HepG2 (cell line): Measurements from ENCODE around the gene CENPE. TPM values are rescaled to one million over a fixed set of nuclear protein-coding genes. Genes with fewer than 3 reads are reported as not detected.

Experiments
- ADNP ChIP-seq: sonication (generic); formaldehyde crosslinking; IDR thresholded peaks from 2 replicates; pipeline ENCODE4 v1.4.0; 2020; ENCODE audit warnings: missing genetic modification reagents
- CAMTA2 ChIP-seq: sonication (generic); formaldehyde crosslinking; IDR thresholded peaks from 2 replicates; pipeline ENCODE4 v1.4.0; 2020; ENCODE audit warnings: mild to moderate bottlenecking, missing genetic modification reagents, borderline replicate concordance
- MYPOP ChIP-seq: sonication (generic); formaldehyde crosslinking; IDR thresholded peaks from 2 replicates; pipeline ENCODE4 v1.8.1; 2023; ENCODE audit warnings: mild to moderate bottlenecking, moderate library complexity, missing genetic modification reagents
- NFKB2 ChIP-seq: sonication (generic); formaldehyde crosslinking; IDR thresholded peaks from 2 replicates; pipeline ENCODE4 v1.4.0; 2020; ENCODE audit warnings: missing genetic modification reagents, borderline replicate concordance
- RCOR2 ChIP-seq: IDR thresholded peaks from 2 replicates; pipeline ENCODE4 v1.6.1; 2016; ENCODE audit warnings: missing biosample characterization, missing genetic modification reagents
- RFXANK ChIP-seq: IDR thresholded peaks from 2 replicates; pipeline ENCODE4 v1.6.1; 2016
- UBTF ChIP-seq: sonication (generic); formaldehyde crosslinking; IDR thresholded peaks from 2 replicates; pipeline ENCODE4 v1.4.0; 2020; ENCODE audit warnings: mild to moderate bottlenecking, missing genetic modification reagents
- ZFP36L1 ChIP-seq: sonication (generic); formaldehyde crosslinking; IDR thresholded peaks from 2 replicates; pipeline ENCODE4 v1.8.0; 2022; ENCODE audit warnings: mild to moderate bottlenecking, missing genetic modification reagents, moderate library complexity
- ZMYM2 ChIP-seq: sonication (generic); formaldehyde crosslinking; IDR thresholded peaks from 2 replicates; pipeline ENCODE4 v1.8.0; 2022; ENCODE audit warnings: mild to moderate bottlenecking, missing genetic modification reagents
- ZNF234 ChIP-seq: sonication (generic); formaldehyde crosslinking; conservative IDR thresholded peaks from 2 replicates; pipeline ENCODE4 v1.5.1; 2020; ENCODE audit warnings: mild to moderate bottlenecking, missing genetic modification reagents
- ZNF484 ChIP-seq: sonication (generic); formaldehyde crosslinking; IDR thresholded peaks from 2 replicates; pipeline ENCODE4 v1.5.1; 2020; ENCODE audit warnings: mild to moderate bottlenecking, low read depth, missing genetic modification reagents, borderline replicate concordance
- ZNF580 ChIP-seq: IDR thresholded peaks from 2 replicates; pipeline ENCODE4 v1.6.1; 2016; ENCODE audit warnings: low read depth, borderline replicate concordance
- ZSCAN5A ChIP-seq: sonication (generic); formaldehyde crosslinking; IDR thresholded peaks from 2 replicates; pipeline ENCODE4 v1.8.0; 2022; ENCODE audit warnings: mild to moderate bottlenecking, missing genetic modification reagents, borderline replicate concordance
- ZUFSP ChIP-seq: sonication (generic); formaldehyde crosslinking; IDR thresholded peaks from 2 replicates; pipeline ENCODE4 v1.9.0; 2021; ENCODE audit warnings: missing genetic modification reagents, mild to moderate bottlenecking, borderline replicate concordance
- polyA plus RNA-seq, 8 experiments: library from polyadenylated mRNA; depleted of rRNA in 3 of 8; stranded (reverse) in 7 of 8; unstranded in 1 of 8; fragments of >200 nt; fragmentation: Illumina TruSeq in 4 of 8; extraction: Trizol in 4 of 8; gene quantifications; 2 replicates each; pipeline versions ENCODE4 v1.2.1 to v1.2.3, GENCODE V29; 2011 to 2016; ENCODE audit warnings: low read depth in 4 of 8, missing spikeins in 1 of 8, mixed read lengths in 1 of 8; ENCODE audit not compliant: insufficient read depth in 1 of 8
- total RNA-seq, 5 experiments: library from RNA; depleted of rRNA; stranded (reverse); fragments of >200 nt; fragmentation: Illumina TruSeq; extraction: Trizol; gene quantifications; 2 replicates each; pipeline ENCODE4 v1.2.3, GENCODE V29; 2016; ENCODE audit warnings: low read depth in 1 of 5
- TF ChIP-seq, protein P1 (sequence below): sonication (generic); formaldehyde crosslinking; IDR thresholded peaks from 2 replicates; pipeline ENCODE4 v1.9.0; 2021; ENCODE audit warnings: mild to moderate bottlenecking, missing genetic modification reagents

The CENPE gene
- total and polyA plus RNA-seq, 2 of the 13 experiments (the other 11 are each of a cell fraction or from before 2014, with no cell fraction given), result 2.1 to 19.8 TPM

DNA sequence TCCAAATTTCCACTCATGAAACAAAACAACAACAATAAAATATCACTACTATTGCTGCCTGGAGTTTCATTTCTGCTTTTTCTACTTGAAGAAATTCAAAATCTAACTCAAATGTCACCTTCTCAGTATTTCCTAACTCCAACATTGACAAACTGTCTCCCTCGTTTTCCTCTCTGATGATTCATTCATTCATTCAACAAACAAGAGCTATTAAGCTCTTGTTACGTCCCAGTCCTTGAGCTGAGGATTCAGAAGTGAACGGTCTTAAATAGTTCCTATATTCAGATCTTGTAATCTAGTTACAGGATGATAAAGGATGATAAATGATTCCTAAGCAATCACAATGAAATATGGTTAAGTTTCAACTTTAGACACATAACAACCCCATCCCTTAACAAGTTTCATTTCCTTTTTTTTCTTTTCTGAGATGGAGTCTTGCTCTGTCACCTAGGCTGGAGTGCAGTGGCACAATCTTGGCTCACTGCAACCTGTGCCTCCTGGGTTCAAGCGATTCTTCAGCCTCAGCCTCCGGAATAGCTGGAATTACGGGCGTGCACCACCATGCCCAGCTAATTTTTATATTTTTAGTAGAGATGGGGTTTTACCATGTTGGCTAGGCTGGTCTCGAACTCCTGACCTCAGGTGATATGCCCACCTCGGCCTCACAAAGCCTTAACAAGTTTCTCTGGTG lies 123.3 kb downstream of the CENPE start (continued):
- no peak for TF ChIP-seq MYPOP (CRISPR knock-in tag)
- TF ChIP-seq ZFP36L1 (CRISPR knock-in tag), result 0 out of 2 replicates have a peak, but pooled peaks have one; percentile 5
- no peak for TF ChIP-seq RCOR2 (CRISPR knock-in tag)
- TF ChIP-seq, protein P1, sequence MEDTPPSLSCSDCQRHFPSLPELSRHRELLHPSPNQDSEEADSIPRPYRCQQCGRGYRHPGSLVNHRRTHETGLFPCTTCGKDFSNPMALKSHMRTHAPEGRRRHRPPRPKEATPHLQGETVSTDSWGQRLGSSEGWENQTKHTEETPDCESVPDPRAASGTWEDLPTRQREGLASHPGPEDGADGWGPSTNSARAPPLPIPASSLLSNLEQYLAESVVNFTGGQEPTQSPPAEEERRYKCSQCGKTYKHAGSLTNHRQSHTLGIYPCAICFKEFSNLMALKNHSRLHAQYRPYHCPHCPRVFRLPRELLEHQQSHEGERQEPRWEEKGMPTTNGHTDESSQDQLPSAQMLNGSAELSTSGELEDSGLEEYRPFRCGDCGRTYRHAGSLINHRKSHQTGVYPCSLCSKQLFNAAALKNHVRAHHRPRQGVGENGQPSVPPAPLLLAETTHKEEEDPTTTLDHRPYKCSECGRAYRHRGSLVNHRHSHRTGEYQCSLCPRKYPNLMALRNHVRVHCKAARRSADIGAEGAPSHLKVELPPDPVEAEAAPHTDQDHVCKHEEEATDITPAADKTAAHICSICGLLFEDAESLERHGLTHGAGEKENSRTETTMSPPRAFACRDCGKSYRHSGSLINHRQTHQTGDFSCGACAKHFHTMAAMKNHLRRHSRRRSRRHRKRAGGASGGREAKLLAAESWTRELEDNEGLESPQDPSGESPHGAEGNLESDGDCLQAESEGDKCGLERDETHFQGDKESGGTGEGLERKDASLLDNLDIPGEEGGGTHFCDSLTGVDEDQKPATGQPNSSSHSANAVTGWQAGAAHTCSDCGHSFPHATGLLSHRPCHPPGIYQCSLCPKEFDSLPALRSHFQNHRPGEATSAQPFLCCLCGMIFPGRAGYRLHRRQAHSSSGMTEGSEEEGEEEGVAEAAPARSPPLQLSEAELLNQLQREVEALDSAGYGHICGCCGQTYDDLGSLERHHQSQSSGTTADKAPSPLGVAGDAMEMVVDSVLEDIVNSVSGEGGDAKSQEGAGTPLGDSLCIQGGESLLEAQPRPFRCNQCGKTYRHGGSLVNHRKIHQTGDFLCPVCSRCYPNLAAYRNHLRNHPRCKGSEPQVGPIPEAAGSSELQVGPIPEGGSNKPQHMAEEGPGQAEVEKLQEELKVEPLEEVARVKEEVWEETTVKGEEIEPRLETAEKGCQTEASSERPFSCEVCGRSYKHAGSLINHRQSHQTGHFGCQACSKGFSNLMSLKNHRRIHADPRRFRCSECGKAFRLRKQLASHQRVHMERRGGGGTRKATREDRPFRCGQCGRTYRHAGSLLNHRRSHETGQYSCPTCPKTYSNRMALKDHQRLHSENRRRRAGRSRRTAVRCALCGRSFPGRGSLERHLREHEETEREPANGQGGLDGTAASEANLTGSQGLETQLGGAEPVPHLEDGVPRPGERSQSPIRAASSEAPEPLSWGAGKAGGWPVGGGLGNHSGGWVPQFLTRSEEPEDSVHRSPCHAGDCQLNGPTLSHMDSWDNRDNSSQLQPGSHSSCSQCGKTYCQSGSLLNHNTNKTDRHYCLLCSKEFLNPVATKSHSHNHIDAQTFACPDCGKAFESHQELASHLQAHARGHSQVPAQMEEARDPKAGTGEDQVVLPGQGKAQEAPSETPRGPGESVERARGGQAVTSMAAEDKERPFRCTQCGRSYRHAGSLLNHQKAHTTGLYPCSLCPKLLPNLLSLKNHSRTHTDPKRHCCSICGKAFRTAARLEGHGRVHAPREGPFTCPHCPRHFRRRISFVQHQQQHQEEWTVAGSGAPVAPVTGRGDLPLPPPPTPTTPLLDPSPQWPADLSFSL (CRISPR knock-in tag), result 0 out of 2 replicates have a peak, but pooled peaks have one; percentile 69
- no peak for TF ChIP-seq ZNF484 (CRISPR knock-in tag)
- TF ChIP-seq RFXANK (CRISPR knock-in tag), result no peak
- 0 out of 2 replicates have a peak, but pooled peaks have one; percentile 61 for TF ChIP-seq ADNP (CRISPR knock-in tag)
- TF ChIP-seq ZNF234 (CRISPR knock-in tag), result no peak
- TF ChIP-seq CAMTA2 (CRISPR knock-in tag), result no peak
- TF ChIP-seq UBTF, result no peak
- no peak for TF ChIP-seq ZSCAN5A (CRISPR knock-in tag)
- TF ChIP-seq ZNF580, result 0 out of 2 replicates have a peak, but pooled peaks have one; percentile 18
- TF ChIP-seq ZUFSP (CRISPR knock-in tag), result no peak
- peak; percentile 93 for TF ChIP-seq ZMYM2 (CRISPR knock-in tag)
- TF ChIP-seq NFKB2, result no peak
